WTC11 (cell line): ENCODE measurements around the gene THBD. TPM values are rescaled to one million over a fixed set of nuclear protein-coding genes. Genes with fewer than 3 reads are reported as not detected.
A peak's percentile ranks its signal among the peaks of the same experiment; 100 is the strongest.

Experiments used
- ATAC-seq: fragments of 200-7000 bp; cut with Tn5 transposase; 2 replicates; pipeline ENCODE4 v1.10.0; 2021; ENCODE audit warnings: mild to moderate bottlenecking, moderate library complexity
- CTCF ChIA-PET: fragments of 300-600 bp; sonication (Branson Sonifier 250); formaldehyde crosslinking; loops from one replicate; lab custom pipeline; 2021; ENCODE audit warnings: antibody characterized with exemption; lab: Charles Lee
- POLR2A ChIA-PET: fragments of 350-600 bp; sonication (Branson Sonifier 250); formaldehyde crosslinking; loops from one replicate; lab custom pipeline; 2021; ENCODE audit warnings: antibody characterized with exemption; lab: Charles Lee
- DNase-seq: peaks from one replicate; pipeline ENCODE4 v3.0.0; 2021; ENCODE audit warnings: low spot score
- H3K27ac Mint-ChIP-seq: 2 replicates; pipeline ENCODE4 v1.8.0; 2021; ENCODE audit warnings: mixed read lengths
- H3K27me3 Mint-ChIP-seq: 2 replicates; pipeline ENCODE4 v1.8.0; 2021; ENCODE audit warnings: low read depth, mild to moderate bottlenecking, moderate library complexity, mixed read lengths
- H3K36me3 Mint-ChIP-seq: 2 replicates; pipeline ENCODE4 v1.8.0; 2021; ENCODE audit warnings: mixed read lengths
- H3K4me1 Mint-ChIP-seq: 2 replicates; pipeline ENCODE4 v1.8.0; 2022; ENCODE audit warnings: mixed read lengths
- H3K4me3 Mint-ChIP-seq: 2 replicates; pipeline ENCODE4 v1.8.0; 2021; ENCODE audit warnings: mild to moderate bottlenecking, moderate library complexity, mixed read lengths
- H3K9me3 Mint-ChIP-seq: 2 replicates; pipeline ENCODE4 v1.8.0; 2021; ENCODE audit warnings: mixed read lengths
- ATF2 ChIP-seq: sonication (generic); formaldehyde crosslinking; IDR thresholded peaks from 2 replicates; pipeline ENCODE4 v1.8.1; 2022; ENCODE audit warnings: low read depth, missing genetic modification reagents, borderline replicate concordance
- ATF3 ChIP-seq: sonication (generic); formaldehyde crosslinking; conservative IDR thresholded peaks from 2 replicates; pipeline ENCODE4 v1.8.1; 2022; ENCODE audit warnings: mild to moderate bottlenecking, missing genetic modification reagents
- CREM ChIP-seq: sonication (generic); formaldehyde crosslinking; IDR thresholded peaks from 2 replicates; pipeline ENCODE4 v1.8.1; 2022; ENCODE audit warnings: mild to moderate bottlenecking, missing genetic modification reagents, moderate library complexity
- FOXJ3 ChIP-seq: sonication (generic); formaldehyde crosslinking; IDR thresholded peaks from 2 replicates; pipeline ENCODE4 v1.9.0; 2021; ENCODE audit warnings: missing genetic modification reagents, mild to moderate bottlenecking, borderline replicate concordance
- FOXK1 ChIP-seq: sonication (generic); formaldehyde crosslinking; IDR thresholded peaks from 2 replicates; pipeline ENCODE4 v1.8.0; 2022; ENCODE audit warnings: mild to moderate bottlenecking, moderate library complexity, missing genetic modification reagents
- HMGA2 ChIP-seq: fragments of 250-450 bp; sonication (Bioruptor Pico); IDR thresholded peaks from 2 replicates; pipeline ENCODE4 v1.4.0; 2021; ENCODE audit warnings: mild to moderate bottlenecking, moderate library complexity
- KAT7 ChIP-seq: sonication (generic); formaldehyde crosslinking; IDR thresholded peaks from 2 replicates; pipeline ENCODE4 v1.8.1; 2023; ENCODE audit warnings: missing genetic modification reagents, mild to moderate bottlenecking, borderline replicate concordance
- MXD4 ChIP-seq: fragments of 250-450 bp; sonication (Bioruptor Pico); IDR thresholded peaks from 2 replicates; pipeline ENCODE4 v1.8.0; 2021; ENCODE audit warnings: mild to moderate bottlenecking, moderate library complexity, borderline replicate concordance
- NFYB ChIP-seq: sonication (generic); formaldehyde crosslinking; conservative IDR thresholded peaks from 2 replicates; pipeline ENCODE4 v1.8.0; 2022; ENCODE audit warnings: low read depth, missing genetic modification reagents
- SMAD4 ChIP-seq: sonication (generic); formaldehyde crosslinking; IDR thresholded peaks from 2 replicates; pipeline ENCODE4 v1.8.0; 2022; ENCODE audit warnings: mild to moderate bottlenecking, missing genetic modification reagents
- TEAD1 ChIP-seq: sonication (generic); formaldehyde crosslinking; IDR thresholded peaks from 2 replicates; pipeline ENCODE4 v1.8.0; 2022; ENCODE audit warnings: mild to moderate bottlenecking, missing genetic modification reagents
- TEAD4 ChIP-seq: sonication (generic); formaldehyde crosslinking; IDR thresholded peaks from 2 replicates; pipeline ENCODE4 v1.8.0; 2022; ENCODE audit warnings: mild to moderate bottlenecking, missing genetic modification reagents
- ZNF121 ChIP-seq: sonication (generic); formaldehyde crosslinking; IDR thresholded peaks from 2 replicates; pipeline ENCODE4 v1.8.0; 2023; ENCODE audit warnings: missing genetic modification reagents
- ZNF232 ChIP-seq: sonication (generic); formaldehyde crosslinking; IDR thresholded peaks from 2 replicates; pipeline ENCODE4 v1.8.0; 2022; ENCODE audit warnings: mild to moderate bottlenecking, missing genetic modification reagents
- ZNF263 ChIP-seq: sonication (generic); formaldehyde crosslinking; IDR thresholded peaks from 2 replicates; pipeline ENCODE4 v1.8.1; 2022; ENCODE audit warnings: low read depth, mild to moderate bottlenecking, moderate library complexity, missing genetic modification reagents
- ZNF671 ChIP-seq: fragments of 250-450 bp; sonication (Bioruptor Pico); IDR thresholded peaks from 2 replicates; pipeline ENCODE4 v1.8.0; 2021; ENCODE audit warnings: mild to moderate bottlenecking
- total RNA-seq: library from RNA; stranded (reverse); gene quantifications from 3 replicates; pipeline ENCODE4 v1.2.3, GENCODE V29; 2021
- TF ChIP-seq, protein P1 (sequence below): fragments of 250-450 bp; sonication (Bioruptor Pico); IDR thresholded peaks from 2 replicates; pipeline ENCODE4 v1.9.0; 2021; ENCODE audit warnings: moderate library complexity, mild to moderate bottlenecking, inconsistent platforms, borderline replicate concordance
- TF ChIP-seq, protein P2 (sequence below): sonication (generic); formaldehyde crosslinking; IDR thresholded peaks from 2 replicates; pipeline ENCODE4 v1.8.1; 2022; ENCODE audit warnings: mild to moderate bottlenecking, moderate library complexity, missing genetic modification reagents
- TF ChIP-seq, protein P3 (sequence below): fragments of 250-450 bp; sonication (Bioruptor Pico); IDR thresholded peaks from 2 replicates; pipeline ENCODE4 v1.9.0; 2021; ENCODE audit warnings: mild to moderate bottlenecking
- TF ChIP-seq, protein P4 (sequence below): sonication (generic); formaldehyde crosslinking; IDR thresholded peaks from 2 replicates; pipeline ENCODE4 v1.8.0; 2022; ENCODE audit warnings: mild to moderate bottlenecking, missing genetic modification reagents

THBD gene
- total RNA-seq, 1 experiment from 2014 or later: 1.0 TPM

GRCh38 chr20:23035731-23036130, 13.7 kb downstream of the THBD start:
- Mint-ChIP-seq H3K9me3 (peaks cover 2% of the 10 kb centered on the region; the same call in 1 of the 2 replicates), H3K36me3 (no peaks in the 10 kb centered on the region; the same call in 1 of the 2 replicates), H3K27me3 (peaks cover 82% of the 10 kb centered on the region), H3K4me3 (peak overlapping the region; percentile 47), H3K4me1 (peaks cover 13% of the 10 kb centered on the region), H3K27ac (no peak overlapping the region)
- TF ChIP-seq, protein P1, sequence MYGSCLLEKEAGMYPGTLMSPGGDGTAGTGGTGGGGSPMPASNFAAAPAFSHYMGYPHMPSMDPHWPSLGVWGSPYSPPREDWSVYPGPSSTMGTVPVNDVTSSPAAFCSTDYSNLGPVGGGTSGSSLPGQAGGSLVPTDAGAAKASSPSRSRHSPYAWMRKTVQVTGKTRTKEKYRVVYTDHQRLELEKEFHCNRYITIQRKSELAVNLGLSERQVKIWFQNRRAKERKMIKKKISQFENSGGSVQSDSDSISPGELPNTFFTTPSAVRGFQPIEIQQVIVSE: no peak
- no peak for TF ChIP-seq TEAD4 (CRISPR knock-in tag)
- no peak for TF ChIP-seq CREM (CRISPR knock-in tag)
- no peak for TF ChIP-seq FOXJ3 (CRISPR knock-in tag)
- TF ChIP-seq ZNF121 (CRISPR knock-in tag): no peak
- no peak for TF ChIP-seq SMAD4 (CRISPR knock-in tag)
- TF ChIP-seq KAT7 (CRISPR knock-in tag): no peak
- TF ChIP-seq TEAD1 (CRISPR knock-in tag): no peak
- TF ChIP-seq, protein P2, sequence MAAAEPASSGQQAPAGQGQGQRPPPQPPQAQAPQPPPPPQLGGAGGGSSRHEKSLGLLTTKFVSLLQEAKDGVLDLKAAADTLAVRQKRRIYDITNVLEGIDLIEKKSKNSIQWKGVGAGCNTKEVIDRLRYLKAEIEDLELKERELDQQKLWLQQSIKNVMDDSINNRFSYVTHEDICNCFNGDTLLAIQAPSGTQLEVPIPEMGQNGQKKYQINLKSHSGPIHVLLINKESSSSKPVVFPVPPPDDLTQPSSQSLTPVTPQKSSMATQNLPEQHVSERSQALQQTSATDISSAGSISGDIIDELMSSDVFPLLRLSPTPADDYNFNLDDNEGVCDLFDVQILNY (CRISPR knock-in tag): no peak
- no peak for TF ChIP-seq NFYB (CRISPR knock-in tag)
- no peak for TF ChIP-seq ATF3 (CRISPR knock-in tag)
- no peak for TF ChIP-seq MXD4 (CRISPR knock-in tag)
- TF ChIP-seq HMGA2 (CRISPR knock-in tag): no peak
- TF ChIP-seq ZNF263: no peak
- TF ChIP-seq ATF2 (CRISPR knock-in tag): no peak
- no peak for TF ChIP-seq ZNF232 (CRISPR knock-in tag)
- TF ChIP-seq, protein P3, sequence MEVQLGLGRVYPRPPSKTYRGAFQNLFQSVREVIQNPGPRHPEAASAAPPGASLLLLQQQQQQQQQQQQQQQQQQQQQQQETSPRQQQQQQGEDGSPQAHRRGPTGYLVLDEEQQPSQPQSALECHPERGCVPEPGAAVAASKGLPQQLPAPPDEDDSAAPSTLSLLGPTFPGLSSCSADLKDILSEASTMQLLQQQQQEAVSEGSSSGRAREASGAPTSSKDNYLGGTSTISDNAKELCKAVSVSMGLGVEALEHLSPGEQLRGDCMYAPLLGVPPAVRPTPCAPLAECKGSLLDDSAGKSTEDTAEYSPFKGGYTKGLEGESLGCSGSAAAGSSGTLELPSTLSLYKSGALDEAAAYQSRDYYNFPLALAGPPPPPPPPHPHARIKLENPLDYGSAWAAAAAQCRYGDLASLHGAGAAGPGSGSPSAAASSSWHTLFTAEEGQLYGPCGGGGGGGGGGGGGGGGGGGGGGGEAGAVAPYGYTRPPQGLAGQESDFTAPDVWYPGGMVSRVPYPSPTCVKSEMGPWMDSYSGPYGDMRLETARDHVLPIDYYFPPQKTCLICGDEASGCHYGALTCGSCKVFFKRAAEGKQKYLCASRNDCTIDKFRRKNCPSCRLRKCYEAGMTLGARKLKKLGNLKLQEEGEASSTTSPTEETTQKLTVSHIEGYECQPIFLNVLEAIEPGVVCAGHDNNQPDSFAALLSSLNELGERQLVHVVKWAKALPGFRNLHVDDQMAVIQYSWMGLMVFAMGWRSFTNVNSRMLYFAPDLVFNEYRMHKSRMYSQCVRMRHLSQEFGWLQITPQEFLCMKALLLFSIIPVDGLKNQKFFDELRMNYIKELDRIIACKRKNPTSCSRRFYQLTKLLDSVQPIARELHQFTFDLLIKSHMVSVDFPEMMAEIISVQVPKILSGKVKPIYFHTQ (CRISPR knock-in tag): no peak
- TF ChIP-seq, protein P4, sequence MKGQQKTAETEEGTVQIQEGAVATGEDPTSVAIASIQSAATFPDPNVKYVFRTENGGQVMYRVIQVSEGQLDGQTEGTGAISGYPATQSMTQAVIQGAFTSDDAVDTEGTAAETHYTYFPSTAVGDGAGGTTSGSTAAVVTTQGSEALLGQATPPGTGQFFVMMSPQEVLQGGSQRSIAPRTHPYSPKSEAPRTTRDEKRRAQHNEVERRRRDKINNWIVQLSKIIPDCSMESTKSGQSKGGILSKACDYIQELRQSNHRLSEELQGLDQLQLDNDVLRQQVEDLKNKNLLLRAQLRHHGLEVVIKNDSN (CRISPR knock-in tag): no peak
- TF ChIP-seq FOXK1: no peak
- TF ChIP-seq ZNF671 (CRISPR knock-in tag): no peak
- POLR2A ChIA-PET: no interaction called here
- DNase-seq (no peak), ATAC-seq (no peak)
- CTCF ChIA-PET: interaction anchor here (1.2 to 2.9 kb wide), 5 partner anchors 11 to 344 kb away, joined by 3 to 25 read pairs (median 7); partner anchors contain the start of gene THBD
